Measurements from ENCODE around the gene ARPC2. TPM values are rescaled to one million over a fixed set of nuclear protein-coding genes. Genes with fewer than 3 reads are reported as not detected.

ARPC2 gene
- total RNA-seq, 2 experiments from 2014 or later = 448 to 452 TPM

- intact Hi-C loops (cut with DNase I, micrococcal nuclease) = loop anchor here (2.0 to 5.0 kb wide), 2 partner anchors 63 to 273 kb away; partner anchors contain the start of genes CATIP (in 1 of the 2), CNOT9 (in 1 of the 2) and USP37 (in 1 of the 2)
- H3K4me1 ChIP-seq (ENCODE audit: insufficient read depth, low read length) = peaks cover 57% of the 10 kb centered on the region
Measured at GRCh38 chr2:218293715-218294429, 76.9 kb downstream of the ARPC2 start.

DNA sequence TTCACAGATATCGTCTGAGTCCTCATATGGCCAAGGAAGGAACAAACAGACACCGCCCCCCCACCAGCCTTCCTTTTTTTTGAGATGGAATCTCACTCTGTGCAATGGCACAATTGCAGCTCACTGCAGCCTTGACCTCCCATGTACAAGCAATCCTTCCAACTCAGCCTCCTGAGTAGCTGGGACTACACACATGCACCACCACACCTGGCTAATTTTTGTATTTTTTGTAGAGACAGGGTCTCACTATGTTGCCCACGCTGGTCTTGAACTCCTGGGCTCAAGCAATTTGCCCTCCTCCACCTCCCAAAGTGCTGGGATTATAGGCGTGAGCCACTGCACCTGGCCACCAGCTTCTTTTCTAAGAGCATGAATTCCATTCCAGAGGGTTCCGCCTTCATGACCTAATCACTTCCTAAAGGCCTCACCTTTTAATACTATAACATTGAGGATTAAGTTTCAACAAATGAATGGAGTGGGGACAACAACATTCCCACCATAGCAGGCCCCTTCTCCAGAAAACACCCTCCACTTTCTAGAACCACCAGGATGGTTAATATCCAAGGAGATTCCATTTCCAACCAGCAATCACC is 77.5 kb downstream of the ARPC2 start:
- peak overlapping the region; percentile 99 for H3K27ac Mint-ChIP-seq
- DNase-seq = no peak
- Histone ChIP-seq H3K36me3 (ENCODE audit: insufficient read depth, low read length) (no peaks in the 10 kb centered on the region), H3K9me3 (ENCODE audit: control insufficient read depth in 1 of 2, insufficient read depth in 1 of 2, low read length in 2 of 2) (no peaks in the 10 kb centered on the region), H3K27ac (ENCODE audit: low read depth in 1 of 2, low read length in 2 of 2) (no peak overlapping the region), H3K4me3 (ENCODE audit: low read length) (no peak overlapping the region), H3K27me3 (ENCODE audit: control insufficient read depth in 1 of 2, insufficient read depth in 2 of 2, low read length in 2 of 2) (no peaks in the 10 kb centered on the region), H3K4me1 (ENCODE audit: insufficient read depth, low read length) (peaks cover 51% of the 10 kb centered on the region)
- no peak for ATAC-seq (ENCODE audit: poor library complexity)
- H3K4me3 Mint-ChIP-seq = peak overlapping the region; percentile 78
- CTCF ChIA-PET = interaction anchor here (1.7 kb wide), 1 partner anchor 62 kb away, joined by 5 read pairs; the partner anchor contains the start of gene CATIP
- H3K4me1 Mint-ChIP-seq (ENCODE audit: low read depth) = peaks cover 42% of the 10 kb centered on the region
- POLR2A ChIA-PET = no interaction called here
- H3K27me3 Mint-ChIP-seq = no peaks in the 10 kb centered on the region
- peaks cover 22% of the 10 kb centered on the region for H3K36me3 Mint-ChIP-seq (ENCODE audit: low read depth)
- intact Hi-C loops (cut with DNase I, micrococcal nuclease) = loop anchor here in 1 of 2 experiments (5.0 kb wide), 1 partner anchor 273 kb away; the partner anchor contains the start of genes CNOT9 and USP37
- H3K9me3 Mint-ChIP-seq = no peaks in the 10 kb centered on the region
- TF ChIP-seq, protein P1, sequence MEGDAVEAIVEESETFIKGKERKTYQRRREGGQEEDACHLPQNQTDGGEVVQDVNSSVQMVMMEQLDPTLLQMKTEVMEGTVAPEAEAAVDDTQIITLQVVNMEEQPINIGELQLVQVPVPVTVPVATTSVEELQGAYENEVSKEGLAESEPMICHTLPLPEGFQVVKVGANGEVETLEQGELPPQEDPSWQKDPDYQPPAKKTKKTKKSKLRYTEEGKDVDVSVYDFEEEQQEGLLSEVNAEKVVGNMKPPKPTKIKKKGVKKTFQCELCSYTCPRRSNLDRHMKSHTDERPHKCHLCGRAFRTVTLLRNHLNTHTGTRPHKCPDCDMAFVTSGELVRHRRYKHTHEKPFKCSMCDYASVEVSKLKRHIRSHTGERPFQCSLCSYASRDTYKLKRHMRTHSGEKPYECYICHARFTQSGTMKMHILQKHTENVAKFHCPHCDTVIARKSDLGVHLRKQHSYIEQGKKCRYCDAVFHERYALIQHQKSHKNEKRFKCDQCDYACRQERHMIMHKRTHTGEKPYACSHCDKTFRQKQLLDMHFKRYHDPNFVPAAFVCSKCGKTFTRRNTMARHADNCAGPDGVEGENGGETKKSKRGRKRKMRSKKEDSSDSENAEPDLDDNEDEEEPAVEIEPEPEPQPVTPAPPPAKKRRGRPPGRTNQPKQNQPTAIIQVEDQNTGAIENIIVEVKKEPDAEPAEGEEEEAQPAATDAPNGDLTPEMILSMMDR (IDR thresholded peaks at IDR 0.05) = no peak

More at GRCh38 chr2:218293715-218294429, 76.9 kb downstream of the ARPC2 start:
- CTCF ChIA-PET = interaction anchor here (0.7 to 6.3 kb wide), 3 partner anchors 9 to 399 kb away, joined by 3 to 68 read pairs (median 3); partner anchors contain the start of genes AAMP and PNKD
- DNase-seq (peak in 1 of 14 experiments; percentile 33), ATAC-seq (ENCODE audit: poor library complexity) (no peak)
- Mint-ChIP-seq H3K27ac (peak overlapping the region; percentile 99), H3K27me3 (no peaks in the 10 kb centered on the region), H3K4me3 (peak overlapping the region; percentile 78), H3K4me1 (ENCODE audit: low read depth) (peaks cover 48% of the 10 kb centered on the region), H3K9me3 (no peaks in the 10 kb centered on the region), H3K36me3 (ENCODE audit: low read depth) (peaks cover 22% of the 10 kb centered on the region)
- no peaks in the 10 kb centered on the region for H3K9me3 ChIP-seq (ENCODE audit: control insufficient read depth in 1 of 2, insufficient read depth in 1 of 2, low read length in 2 of 2)
- no peak overlapping the region for H3K27ac ChIP-seq (ENCODE audit: low read depth in 1 of 2, low read length in 2 of 2)
- no peaks in the 10 kb centered on the region for H3K27me3 ChIP-seq (ENCODE audit: control insufficient read depth in 1 of 2, insufficient read depth in 2 of 2, low read length in 2 of 2)
- H3K4me3 ChIP-seq (ENCODE audit: low read length) = no peak overlapping the region
- TF ChIP-seq, protein P1 (IDR thresholded peaks at IDR 0.05) = no peak
- POLR2A ChIA-PET = interaction anchor here (0.7 to 11.6 kb wide), 3 partner anchors 21 to 98 kb away, joined by 4 to 221 read pairs (median 8); partner anchors contain the start of genes AAMP, CATIP and PNKD
- H3K36me3 ChIP-seq (ENCODE audit: insufficient read depth, low read length) = no peaks in the 10 kb centered on the region

GRCh38 chr2:218295029-218295428 is 78.0 kb downstream of the ARPC2 start:
- Mint-ChIP-seq H3K9me3 (no peaks in the 10 kb centered on the region), H3K27ac (peak overlapping the region; percentile 99), H3K27me3 (no peaks in the 10 kb centered on the region), H3K4me1 (ENCODE audit: low read depth) (peaks cover 37% of the 10 kb centered on the region), H3K36me3 (ENCODE audit: low read depth) (peaks cover 21% of the 10 kb centered on the region), H3K4me3 (peak overlapping the region; percentile 11)
- H3K27ac ChIP-seq (ENCODE audit: low read depth in 1 of 2, low read length in 2 of 2) = no peak overlapping the region
- H3K4me3 ChIP-seq (ENCODE audit: low read length) = no peak overlapping the region
- TF ChIP-seq, protein P1 (IDR thresholded peaks at IDR 0.05) = no peak
- H3K9me3 ChIP-seq (ENCODE audit: control insufficient read depth in 1 of 2, insufficient read depth in 1 of 2, low read length in 2 of 2) = no peaks in the 10 kb centered on the region
- ChIA-PET POLR2A (interaction anchor here (0.6 kb wide), 2 partner anchors 20 to 62 kb away, joined by 3 read pairs; no protein-coding TSS in a partner anchor), CTCF (interaction anchor here (1.7 kb wide), 2 partner anchors 62 to 101 kb away, joined by 5 to 7 read pairs; partner anchors contain the start of gene CATIP)
- no peaks in the 10 kb centered on the region for H3K36me3 ChIP-seq (ENCODE audit: insufficient read depth, low read length)
- intact Hi-C loops (cut with DNase I, micrococcal nuclease) = no loop called here
- peaks cover 46% of the 10 kb centered on the region for H3K4me1 ChIP-seq (ENCODE audit: insufficient read depth, low read length)
- ATAC-seq (ENCODE audit: poor library complexity) (no peak), DNase-seq (no peak)
- no peaks in the 10 kb centered on the region for H3K27me3 ChIP-seq (ENCODE audit: control insufficient read depth in 1 of 2, insufficient read depth in 2 of 2, low read length in 2 of 2)

Data from CD4-positive, alpha-beta T cell (primary cell).